GM19468 (cell line): ENCODE results near the gene NOS3.

Source experiments
- ATAC-seq: cut with Tn5 transposase; IDR thresholded peaks from one replicate; pipeline ENCODE4 v1.9.1; 2021; ENCODE audit warnings: mild to moderate bottlenecking, moderate library complexity, moderate number of reproducible peaks; ENCODE audit not compliant: unreplicated experiment; ENCODE audit errors: extremely low read depth

The NOS3 gene

GRCh38 chr7:150977382-150978125, 13.3 kb upstream of the NOS3 start:
- no peak for ATAC-seq

GRCh38 chr7:150978126-150978789, 12.6 kb upstream of the NOS3 start, which contains the start of gene KCNH2:
Gene KCNH2, minus strand, starts transcription at chr7:150978321. Its CDS starts 408 bp downstream, at chr7:150977913.
- no peak for ATAC-seq

DNA sequence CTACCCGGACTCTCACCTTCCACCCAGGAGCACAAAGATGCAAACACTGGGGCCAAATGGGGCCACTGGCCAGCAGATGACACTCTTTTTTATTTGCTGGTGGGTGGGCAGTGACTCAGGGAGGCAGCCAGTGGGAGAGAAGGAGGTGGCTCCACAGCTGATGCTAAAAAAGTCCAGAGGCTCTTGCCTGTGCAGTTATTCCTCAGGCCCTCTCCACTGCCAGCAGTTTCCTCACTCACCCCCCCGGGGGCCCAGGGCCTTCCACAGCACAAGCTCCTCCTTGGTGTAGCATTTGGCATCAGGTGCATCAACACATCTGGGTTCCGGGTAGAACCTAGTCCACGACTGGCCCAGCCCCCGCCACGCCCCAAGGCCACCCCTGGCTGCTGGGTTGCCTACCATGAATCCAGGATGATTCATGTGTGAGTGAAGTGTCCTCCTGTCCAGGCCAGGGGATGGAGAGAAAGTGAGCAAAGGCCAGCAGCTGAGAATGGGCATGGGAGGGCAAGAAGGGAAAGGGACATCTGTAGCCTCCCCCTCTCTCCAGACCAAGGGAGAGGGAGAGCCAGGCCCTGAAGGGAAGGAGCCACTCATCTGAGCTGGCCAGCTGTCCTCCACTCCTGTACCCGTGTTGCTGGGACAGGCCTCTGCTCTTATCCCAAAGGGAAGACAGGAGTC, 11.0 kb upstream of the NOS3 start:
- no peak for ATAC-seq

DNA sequence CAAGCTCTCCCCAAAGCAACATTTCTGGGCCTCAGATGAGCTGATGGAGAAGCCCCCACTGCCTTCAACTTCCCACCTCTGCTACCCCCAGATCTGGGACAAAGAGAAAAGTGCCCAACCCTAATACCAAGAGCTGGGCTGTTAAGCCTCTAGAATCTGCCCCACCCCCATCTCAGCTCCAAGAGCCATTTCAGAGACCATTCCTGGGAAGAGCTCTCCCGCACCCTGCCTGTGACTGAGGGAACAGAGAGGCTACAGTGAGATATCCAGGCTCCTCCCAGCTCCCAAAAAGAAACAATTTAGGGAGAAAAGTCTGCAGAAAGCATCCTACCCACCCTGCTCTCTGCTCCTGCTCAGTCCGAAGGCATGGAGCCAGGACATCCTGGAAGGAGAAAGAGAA, 10.2 kb upstream of the NOS3 start:
- no peak for ATAC-seq

GRCh38 chr7:150981644-150982043, 9.2 kb upstream of the NOS3 start:
- no peak for ATAC-seq

DNA sequence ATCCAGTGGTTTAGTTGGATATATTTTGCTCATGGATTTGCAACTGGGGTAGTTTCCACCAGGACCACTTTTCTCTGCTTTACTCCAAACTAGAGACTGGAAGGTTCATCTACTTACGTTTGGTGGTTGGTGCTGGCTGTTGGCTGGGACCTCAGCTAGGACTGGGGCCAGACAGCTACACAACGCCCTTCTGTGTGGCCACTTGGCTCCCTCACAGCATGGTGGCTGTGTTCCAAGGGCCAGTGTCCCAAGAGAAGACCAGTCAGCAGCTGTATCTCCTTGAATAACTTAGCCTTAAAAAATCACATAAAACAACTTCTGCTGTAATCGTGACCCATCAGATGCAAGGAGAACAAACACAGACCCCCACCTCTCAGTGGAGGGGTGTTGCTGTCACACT, 8.5 kb upstream of the NOS3 start:
- no peak for ATAC-seq

DNA sequence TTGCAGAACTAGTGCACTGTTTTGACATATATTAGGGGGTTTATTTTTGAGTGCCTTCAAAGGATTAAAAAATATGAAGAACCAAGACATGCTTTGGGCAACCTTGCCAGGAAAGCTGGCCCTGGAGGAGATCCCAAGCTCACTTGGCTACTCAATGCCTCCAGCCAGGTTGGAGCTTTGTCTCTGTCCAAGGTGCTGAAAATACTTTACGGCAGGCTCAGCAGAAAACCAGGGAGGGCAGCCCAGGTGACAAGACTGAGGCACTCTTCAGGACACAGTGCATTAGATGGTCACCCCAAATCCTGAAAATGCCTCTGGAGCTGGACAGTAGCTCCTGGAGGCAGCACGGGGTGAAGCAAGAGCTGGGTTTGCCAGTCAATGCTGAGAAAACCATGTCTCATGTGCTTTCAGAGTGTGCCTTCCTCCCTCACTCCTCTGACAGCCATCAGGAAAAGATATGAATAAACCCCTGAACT, 6.9 kb upstream of the NOS3 start:
- no peak for ATAC-seq

GRCh38 chr7:150986099-150986512, 4.7 kb upstream of the NOS3 start:
- no peak for ATAC-seq

GRCh38 chr7:150986556-150986955, 4.3 kb upstream of the NOS3 start:
- ATAC-seq: no peak

DNA sequence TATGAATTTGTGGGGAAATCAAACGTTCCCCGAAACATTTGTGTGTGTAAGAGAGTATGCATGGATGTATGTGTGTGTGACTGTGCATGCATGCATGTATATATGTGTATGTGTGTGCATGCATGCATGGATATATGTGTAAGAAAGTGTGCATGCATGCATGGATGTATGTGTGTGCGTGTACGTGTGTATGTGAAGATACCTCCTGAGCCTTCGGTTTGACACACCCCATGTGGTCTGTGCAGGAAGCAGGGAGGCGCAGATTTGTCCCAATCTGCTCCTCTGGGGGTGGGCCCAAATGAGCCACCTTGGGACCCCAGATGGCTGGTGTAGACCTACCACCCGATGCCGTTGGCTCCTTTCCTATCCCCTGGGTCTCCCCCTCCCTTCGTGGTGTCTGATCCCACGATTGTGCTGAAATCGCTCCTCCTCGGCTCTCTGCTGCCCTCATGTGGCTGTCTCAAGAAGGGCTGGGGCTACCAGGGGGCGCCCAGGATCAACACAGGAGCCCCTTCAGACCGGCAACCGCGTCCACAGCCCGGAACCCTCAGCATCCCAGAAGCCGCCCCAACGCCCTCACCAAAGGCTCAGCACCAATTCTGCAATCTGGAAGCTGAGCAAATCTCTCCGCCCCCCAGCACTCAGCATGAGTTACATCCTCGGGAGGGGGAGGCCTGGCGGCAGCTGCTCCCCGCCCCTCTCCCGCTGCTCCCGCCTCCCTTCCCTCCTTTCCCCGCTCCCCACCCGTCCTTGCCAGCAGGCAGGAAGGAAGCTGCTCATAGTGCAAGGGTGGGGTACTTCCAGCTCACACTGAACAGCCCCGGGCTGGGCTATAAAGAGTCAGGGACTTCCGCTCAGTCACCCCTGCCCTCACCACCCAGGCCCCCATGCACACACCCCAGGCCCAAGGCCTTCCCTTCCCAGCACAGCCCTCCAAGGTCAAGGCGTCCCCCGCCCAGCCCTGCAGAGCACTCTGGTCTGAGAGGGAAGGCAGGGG, 2.3 kb upstream of the NOS3 start:
- no peak for ATAC-seq

DNA sequence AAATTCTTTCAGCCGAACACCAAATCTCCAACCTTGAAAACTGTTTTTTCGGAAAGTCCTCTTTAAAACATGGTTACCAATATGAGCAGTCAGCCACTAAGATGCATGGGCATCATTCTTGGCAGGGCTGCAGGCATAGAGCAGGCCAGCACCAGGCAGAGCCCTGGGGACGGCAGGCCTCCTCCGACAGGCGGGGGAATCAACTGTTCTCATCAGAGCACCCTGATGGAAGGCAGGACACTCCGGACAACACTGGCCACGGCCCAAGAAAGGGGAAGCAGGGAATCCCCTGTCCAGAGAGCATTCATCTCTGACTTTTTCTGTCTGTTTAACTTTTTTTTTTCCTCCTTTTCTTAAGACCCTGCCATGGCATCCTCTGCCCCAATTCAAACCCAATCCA, 1.4 kb upstream of the NOS3 start:
- ATAC-seq: no peak

DNA sequence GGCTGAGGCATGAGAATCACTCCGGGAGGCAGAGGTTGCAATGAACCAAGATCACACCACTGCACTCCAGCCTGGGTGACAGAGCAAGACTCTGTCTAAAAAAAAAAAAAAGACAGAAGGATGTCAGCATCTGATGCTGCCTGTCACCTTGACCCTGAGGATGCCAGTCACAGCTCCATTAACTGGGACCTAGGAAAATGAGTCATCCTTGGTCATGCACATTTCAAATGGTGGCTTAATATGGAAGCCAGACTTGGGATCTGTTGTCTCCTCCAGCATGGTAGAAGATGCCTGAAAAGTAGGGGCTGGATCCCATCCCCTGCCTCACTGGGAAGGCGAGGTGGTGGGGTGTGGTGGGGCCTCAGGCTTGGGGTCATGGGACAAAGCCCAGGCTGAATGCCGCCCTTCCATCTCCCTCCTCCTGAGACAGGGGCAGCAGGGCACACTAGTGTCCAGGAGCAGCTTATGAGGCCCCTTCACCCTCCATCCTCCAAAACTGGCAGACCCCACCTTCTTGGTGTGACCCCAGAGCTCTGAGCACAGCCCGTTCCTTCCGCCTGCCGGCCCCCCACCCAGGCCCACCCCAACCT, 1.3 kb downstream of the NOS3 start:
- ATAC-seq: no peak

DNA sequence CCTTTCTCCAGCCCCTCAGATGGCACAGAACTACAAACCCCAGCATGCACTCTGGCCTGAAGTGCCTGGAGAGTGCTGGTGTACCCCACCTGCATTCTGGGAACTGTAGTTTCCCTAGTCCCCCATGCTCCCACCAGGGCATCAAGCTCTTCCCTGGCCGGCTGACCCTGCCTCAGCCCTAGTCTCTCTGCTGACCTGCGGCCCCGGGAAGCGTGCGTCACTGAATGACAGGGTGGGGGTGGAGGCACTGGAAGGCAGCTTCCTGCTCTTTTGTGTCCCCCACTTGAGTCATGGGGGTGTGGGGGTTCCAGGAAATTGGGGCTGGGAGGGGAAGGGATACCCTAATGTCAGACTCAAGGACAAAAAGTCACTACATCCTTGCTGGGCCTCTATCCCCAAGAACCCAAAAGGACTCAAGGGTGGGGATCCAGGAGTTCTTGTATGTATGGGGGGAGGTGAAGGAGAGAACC, 2.1 kb downstream of the NOS3 start:
- ATAC-seq: no peak

- ATAC-seq: no peak
Measured at GRCh38 chr7:150993511-150993910, 2.7 kb downstream of the NOS3 start.

DNA sequence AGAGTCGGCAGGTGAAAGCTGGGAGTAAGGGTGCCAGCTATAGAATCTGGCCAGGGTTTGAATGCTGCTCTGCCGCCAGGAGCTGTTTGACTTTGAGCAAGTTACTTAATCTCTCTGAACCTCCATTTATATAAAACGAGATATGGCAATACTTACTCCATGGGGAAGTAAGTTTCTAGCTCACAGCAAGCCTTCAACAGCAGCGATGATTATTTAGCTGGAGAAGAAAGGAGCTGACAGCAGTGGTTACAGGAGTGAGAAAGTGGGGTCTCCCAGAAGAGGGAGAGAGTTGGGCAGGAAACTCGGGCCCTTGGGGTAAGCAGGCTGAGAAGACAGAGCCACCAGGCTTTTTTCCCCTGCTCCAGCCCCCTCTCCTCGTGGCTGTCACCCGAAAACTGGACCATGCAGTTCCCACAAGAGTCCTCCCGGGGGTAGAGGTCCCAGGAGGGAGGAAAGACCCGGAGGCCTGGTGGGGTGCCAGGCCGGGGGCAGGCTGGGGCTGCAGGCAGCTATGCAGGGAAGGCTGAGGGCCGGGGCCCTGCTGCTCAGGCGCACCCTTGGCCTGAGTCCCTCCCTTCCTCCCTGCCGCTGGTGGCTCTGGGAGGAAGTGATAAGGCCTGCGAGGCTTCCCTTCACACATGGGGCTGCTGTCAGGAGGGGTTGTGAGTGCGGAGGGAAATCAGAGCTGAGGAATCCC, 3.5 kb downstream of the NOS3 start:
- ATAC-seq: no peak

DNA sequence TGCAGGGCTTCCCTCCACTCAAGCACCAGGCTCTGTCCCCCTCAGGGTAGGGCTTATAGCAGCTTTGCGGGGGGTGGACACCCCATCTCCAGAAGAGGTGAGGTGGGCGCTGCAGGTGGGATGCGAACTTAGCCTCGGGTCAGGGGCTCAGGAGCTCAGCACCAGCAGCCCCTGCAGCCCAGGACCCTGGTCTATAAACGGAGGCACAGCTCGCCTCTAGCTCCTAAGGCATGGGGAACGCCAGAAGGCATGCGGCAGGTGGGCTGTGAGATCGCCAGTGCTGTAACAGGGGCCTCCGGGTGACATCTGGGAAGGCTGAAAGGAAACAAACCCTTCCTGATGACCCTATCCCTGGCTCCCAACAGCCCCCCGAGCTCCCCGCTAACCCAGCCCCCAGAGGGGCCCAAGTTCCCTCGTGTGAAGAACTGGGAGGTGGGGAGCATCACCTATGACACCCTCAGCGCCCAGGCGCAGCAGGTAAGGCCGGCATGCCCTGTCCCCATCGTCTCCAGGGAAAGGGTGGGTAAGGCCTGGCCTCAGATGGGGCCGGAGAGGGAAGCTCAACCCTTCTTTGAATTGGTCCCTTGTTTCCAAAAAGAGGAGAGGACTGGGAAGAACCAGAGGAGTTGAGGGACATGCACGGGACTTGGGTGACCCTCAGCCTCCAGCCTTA, 4.2 kb downstream of the NOS3 start:
- no peak for ATAC-seq

GRCh38 chr7:150996376-150997074, 5.7 kb downstream of the NOS3 start:
- ATAC-seq: no peak

DNA sequence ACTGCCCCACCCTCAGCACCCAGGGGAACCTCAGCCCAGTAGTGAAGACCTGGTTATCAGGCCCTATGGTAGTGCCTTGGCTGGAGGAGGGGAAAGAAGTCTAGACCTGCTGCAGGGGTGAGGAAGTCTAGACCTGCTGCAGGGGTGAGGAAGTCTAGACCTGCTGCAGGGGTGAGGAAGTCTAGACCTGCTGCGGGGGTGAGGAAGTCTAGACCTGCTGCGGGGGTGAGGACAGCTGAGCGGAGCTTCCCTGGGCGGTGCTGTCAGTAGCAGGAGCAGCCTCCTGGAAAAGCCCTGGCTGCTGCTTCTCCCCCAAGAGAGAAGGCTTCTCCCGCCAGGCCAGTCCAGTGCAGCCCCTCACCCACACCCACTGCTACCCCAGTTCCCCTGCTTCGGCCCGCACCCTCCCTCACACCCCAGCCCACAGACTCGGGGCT, 6.3 kb downstream of the NOS3 start:
- ATAC-seq: no peak
